HG03159 (cell line): ENCODE results near the gene STKLD1.
A peak's percentile ranks its signal among the peaks of the same experiment; 100 is the strongest.

Experiments used
- ATAC-seq: cut with Tn5 transposase; IDR thresholded peaks from one replicate; pipeline ENCODE4 v1.9.1; 2021; ENCODE audit warnings: mild to moderate bottlenecking, moderate library complexity; ENCODE audit not compliant: unreplicated experiment

STKLD1 gene

DNA sequence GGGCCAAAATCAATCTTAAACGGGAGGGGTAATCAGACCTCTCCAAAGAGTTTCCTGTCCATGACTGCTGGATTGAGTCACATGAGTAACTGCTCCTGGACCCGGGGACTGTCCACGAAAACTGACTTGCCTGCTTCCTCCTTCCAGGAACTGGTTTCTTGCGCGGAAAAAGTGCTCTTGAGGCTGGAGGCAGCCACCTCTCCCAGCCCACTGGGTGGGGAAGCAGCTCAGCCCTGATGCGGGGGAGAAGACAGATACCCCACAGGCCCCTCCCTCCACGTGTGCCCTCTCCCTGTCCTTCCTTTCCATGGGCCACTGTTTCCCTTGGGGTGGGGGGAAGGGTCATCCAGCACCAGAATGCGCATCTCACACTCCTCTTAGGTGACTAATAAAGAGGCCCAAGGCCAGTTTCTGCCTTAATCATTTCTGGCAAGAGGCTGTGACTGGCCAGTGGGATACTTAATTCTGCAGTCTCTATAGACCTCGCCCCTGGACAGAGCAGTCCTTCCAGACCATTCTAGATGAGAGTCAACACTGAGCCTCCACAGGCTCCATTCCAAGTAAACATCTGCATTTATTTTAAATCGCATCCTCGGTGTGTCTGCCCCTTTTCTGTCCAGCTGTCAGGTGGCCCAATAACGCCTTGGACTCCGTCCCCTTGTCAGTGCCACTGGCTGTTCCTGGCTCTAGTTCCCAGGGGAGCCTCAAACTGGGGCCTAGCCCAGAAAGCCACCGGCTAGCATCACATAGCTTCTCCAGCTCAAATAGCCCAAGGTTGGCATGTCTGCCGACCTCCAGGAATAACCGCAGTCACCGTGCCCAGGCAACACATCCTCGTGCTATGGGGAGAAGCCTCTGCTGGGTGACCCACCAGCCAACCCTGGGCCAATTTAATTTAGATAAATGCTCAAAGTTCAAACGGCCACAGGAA, 29.6 kb downstream of the STKLD1 start:
- ATAC-seq, result no peak

DNA sequence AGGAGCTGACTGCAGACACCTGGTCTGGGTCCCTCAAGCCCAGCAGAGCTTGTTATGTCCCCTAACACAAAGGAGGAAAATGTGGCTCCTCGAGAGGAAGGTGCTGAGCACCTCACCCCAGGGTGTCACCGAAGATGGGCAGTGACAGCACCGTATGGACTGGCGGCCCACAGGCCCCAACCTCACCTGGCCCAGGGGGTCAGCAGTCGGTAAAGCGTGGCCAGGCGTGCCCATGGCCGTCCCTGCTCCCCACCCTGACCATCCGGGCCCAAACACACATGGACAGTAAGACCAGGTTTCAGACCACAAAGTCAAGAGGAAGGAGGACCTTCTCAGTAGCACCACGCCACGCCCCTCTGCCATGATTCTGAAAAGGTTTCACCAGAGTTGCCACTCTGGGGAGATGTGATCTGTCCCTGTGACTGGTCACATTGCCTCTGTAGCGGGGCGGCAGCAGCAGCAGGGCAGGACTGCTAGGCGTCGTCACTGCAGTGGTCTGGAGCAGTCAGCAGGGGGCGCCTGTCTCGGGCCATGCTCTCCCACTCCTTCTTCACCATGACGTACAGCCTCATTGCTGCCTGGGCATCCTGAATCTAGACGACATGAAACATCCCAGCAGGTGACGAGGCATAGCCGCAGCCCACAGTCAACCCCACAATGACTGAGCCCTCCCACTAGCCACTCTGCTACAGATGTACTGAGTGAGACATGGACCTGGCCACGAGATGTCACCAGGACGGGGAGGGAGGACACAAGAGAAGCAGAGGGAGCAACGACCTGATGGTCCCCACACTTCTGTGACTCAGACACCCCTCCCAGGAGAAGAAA, 30.5 kb downstream of the STKLD1 start:
- no peak for ATAC-seq

- no peak for ATAC-seq
These were observed 31.9 kb downstream of the STKLD1 start for GRCh38 chr9:133408042-133408441.

DNA sequence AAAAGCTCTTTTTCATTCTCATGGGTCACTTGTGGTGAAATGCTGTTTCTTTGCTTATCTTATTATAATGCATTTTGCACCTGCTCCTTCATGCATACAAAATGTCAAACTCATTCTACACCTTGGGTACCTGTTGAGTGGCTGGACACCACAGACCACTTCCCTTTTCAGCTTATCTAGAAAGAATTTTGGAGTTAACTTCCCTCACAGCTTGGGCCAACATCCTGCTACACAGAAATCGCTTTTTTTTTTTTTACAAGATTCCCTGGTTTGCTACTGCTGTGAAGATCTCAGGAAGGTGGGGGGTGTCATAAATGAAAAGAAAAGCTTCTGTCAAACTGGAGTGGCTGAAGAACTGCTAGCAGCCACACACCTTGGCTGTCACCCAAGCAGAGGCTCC, 39.0 kb downstream of the STKLD1 start:
- ATAC-seq, result no peak

GRCh38 chr9:133417541-133418461, 41.6 kb downstream of the STKLD1 start, which contains the start of gene REXO4:
Gene REXO4 (minus strand): TSS chr9:133418010. CDS start chr9:133417844, 166 bp downstream.
- peak; percentile 76 for ATAC-seq

- ATAC-seq, result no peak
These were observed 42.8 kb downstream of the STKLD1 start for GRCh38 chr9:133419005-133419404.

DNA sequence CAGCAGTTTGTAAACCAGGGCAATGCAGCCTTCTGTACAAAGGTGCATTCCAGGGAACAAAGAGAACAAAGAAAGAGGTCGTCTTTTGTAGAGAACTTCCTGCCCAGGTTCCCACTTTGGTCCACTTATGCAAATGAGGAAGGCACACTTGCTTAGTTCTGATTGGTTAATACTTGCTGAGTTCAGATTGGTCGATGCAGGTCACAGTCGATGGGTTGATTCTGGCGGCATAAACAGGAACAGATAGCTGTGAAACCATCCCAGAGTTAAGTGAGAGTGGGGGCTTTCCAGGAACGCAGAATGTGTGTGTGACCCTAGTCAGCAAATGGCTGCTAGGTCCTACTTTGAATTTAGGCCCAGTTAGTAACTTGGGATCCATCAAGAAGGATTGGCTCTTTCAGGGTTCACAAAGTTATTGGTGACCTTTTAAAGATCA, 44.2 kb downstream of the STKLD1 start:
- ATAC-seq, result no peak

DNA sequence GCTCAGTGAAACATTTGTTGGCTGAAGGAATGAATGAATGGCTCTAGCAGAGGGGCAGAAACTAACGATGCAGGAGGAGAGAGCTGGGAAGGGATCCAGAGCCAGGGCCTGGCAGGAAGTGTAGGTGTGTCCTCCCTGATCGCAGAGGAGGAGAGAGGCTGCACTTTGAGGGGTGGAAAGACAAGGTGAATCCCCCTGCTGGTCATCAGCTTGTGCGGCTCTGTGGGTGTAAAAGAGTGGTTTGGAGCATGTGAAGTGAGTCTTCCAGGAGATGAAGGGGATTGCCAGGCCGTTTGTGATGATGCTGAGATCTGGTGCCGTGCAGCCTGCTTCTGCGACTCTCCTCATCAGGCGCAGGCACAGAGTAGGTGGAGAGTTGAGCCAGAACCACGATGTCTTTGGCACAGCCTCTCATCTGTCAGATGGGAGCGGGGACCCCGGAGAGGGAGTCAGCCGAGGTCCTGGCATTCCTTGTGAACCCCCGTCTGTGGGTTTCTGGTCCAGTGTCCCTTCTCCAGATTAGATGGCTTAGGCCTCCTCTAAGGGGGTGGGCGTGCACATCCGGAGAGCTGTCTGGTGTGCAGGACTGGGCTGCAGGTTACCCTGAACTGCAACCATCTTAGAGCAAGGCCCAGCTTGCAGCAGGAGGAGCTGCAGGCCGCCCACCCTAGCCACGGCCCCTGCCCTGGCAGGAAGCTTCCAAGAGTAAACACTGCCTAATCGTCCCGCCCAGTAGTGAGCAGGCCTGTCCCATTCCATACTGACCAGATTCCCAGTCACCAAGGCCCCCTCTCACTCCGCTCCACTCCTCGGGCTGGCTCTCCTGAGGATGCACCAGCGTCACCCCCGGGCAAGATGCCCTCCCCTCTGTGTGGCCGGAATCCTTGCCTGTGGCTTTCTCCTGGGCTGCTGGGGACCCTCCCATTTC, 45.7 kb downstream of the STKLD1 start, which contains the start of gene ADAMTS13:
Gene ADAMTS13 (plus strand): TSS at position 753 of the 928 bp plus-strand sequence. CDS start 77 bp downstream, at position 830.
- no peak for ATAC-seq

GRCh38 chr9:133423216-133423615, 47.0 kb downstream of the STKLD1 start:
- ATAC-seq, result no peak

DNA sequence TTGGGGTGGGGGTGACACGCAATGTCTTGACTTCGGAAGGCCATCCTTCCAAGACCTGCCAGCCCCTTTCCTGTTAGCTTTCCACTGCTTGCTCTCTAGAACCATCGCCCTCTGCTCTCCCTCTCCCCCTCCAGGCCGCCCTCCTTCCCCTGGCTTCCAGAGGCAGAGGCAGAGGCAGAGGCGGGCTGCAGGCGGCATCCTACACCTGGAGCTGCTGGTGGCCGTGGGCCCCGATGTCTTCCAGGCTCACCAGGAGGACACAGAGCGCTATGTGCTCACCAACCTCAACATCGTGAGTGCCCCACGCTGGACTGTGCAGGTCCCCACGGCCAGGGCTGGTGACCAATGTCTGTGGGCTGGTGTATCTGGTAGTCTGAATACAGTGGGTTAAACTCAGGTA, 48.0 kb downstream of the STKLD1 start:
- no peak for ATAC-seq

GRCh38 chr9:133425049-133425632, 49.0 kb downstream of the STKLD1 start:
- no peak for ATAC-seq

DNA sequence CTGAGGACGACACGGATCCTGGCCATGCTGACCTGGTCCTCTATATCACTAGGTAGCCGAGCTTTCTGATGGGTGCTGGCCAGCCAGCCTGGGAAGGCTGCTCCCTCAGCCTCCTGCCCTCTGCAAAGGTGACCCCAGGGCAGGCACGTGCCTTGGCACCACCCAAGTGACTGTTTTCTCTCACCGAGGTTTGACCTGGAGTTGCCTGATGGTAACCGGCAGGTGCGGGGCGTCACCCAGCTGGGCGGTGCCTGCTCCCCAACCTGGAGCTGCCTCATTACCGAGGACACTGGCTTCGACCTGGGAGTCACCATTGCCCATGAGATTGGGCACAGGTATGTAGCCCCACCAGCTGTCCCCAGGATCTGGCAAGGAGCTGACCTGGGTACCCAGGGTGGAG, 49.8 kb downstream of the STKLD1 start:
- no peak for ATAC-seq

GRCh38 chr9:133427658-133428348, 51.6 kb downstream of the STKLD1 start:
- ATAC-seq, result no peak

- no peak for ATAC-seq
These were observed 52.5 kb downstream of the STKLD1 start for GRCh38 chr9:133428617-133429101.

- no peak for ATAC-seq
These were observed 53.0 kb downstream of the STKLD1 start for GRCh38 chr9:133429214-133429613.

- no peak for ATAC-seq
These were observed 53.5 kb downstream of the STKLD1 start for GRCh38 chr9:133429641-133430161.

DNA sequence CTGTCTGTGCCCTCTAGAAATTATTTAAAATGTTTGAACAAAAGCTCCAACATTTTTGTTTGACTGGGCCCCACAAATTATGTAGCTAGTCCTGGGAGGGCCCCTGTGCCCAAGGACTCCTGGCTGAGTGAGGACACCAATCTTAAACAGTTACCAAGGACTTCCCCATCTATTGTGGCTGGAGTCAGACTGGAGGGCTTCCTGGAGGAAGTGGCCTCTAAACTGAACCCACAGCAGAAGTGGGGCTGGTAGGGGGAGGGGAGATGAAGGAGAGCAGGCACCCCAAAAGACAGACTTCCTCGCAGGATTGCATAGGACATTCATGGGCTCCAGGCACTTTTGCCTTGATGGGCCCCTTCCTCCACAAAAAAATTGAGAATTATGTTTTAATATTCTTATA, 54.1 kb downstream of the STKLD1 start:
- ATAC-seq, result no peak

DNA sequence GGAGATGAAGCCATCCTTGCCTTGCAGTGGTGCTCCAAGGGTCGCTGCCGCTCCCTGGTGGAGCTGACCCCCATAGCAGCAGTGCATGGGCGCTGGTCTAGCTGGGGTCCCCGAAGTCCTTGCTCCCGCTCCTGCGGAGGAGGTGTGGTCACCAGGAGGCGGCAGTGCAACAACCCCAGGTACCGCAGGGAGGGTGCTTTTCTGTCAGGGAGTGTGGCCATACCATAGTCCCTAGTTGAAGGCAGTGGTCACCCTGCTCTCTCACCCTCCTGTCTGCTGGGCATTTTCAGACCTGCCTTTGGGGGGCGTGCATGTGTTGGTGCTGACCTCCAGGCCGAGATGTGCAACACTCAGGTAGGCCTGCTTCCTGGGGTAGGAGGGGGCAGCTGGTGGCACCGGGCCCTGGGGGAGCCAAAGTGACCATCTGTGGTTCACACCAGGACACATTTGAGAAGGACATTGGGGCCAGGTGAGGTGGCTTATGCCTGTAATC, 57.2 kb downstream of the STKLD1 start:
- no peak for ATAC-seq
